GM08714 (cell line): ENCODE measurements around the gene OR1D5.
"Not testable (repeated sequence)": the region's sequence is repeated elsewhere in the genome, so short reads cannot be mapped to it uniquely, and the experiment has no call there.

Source experiments
- H3K4me3 ChIP-seq: fragments of 200-500 bp; sonication (Bioruptor generic); 2 replicates; pipeline ENCODE4 v1.5.1; 2014; ENCODE audit warnings: mild to moderate bottlenecking, low read length, inconsistent platforms
- ZNF274 ChIP-seq: IDR thresholded peaks from 2 replicates; pipeline ENCODE4 v1.6.1; 2012; ENCODE audit warnings: mild to moderate bottlenecking, low read depth, low read length

Gene OR1D5

GRCh38 chr17:3035256-3035967 is 28.0 kb downstream of the OR1D5 start:
- H3K4me3 ChIP-seq, result no peak overlapping the region
- no peak for TF ChIP-seq ZNF274

GRCh38 chr17:3034578-3034920 is 28.9 kb downstream of the OR1D5 start:
- no peak overlapping the region for H3K4me3 ChIP-seq
- TF ChIP-seq ZNF274, result no peak

- no peak overlapping the region for H3K4me3 ChIP-seq
- TF ChIP-seq ZNF274, result no peak
Observed at GRCh38 chr17:3033741-3034577, 29.4 kb downstream of the OR1D5 start.

- H3K4me3 ChIP-seq, result no peak overlapping the region
- no peak for TF ChIP-seq ZNF274
Observed at GRCh38 chr17:3033248-3033640, 30.2 kb downstream of the OR1D5 start.

GRCh38 chr17:3032258-3033247 is 30.9 kb downstream of the OR1D5 start:
- no peak for TF ChIP-seq ZNF274
- no peak overlapping the region for H3K4me3 ChIP-seq

GRCh38 chr17:3030852-3031470 is 32.4 kb downstream of the OR1D5 start:
- H3K4me3 ChIP-seq, result not testable (repeated sequence)

GRCh38 chr17:3030096-3030495 is 33.3 kb downstream of the OR1D5 start:
- no peak overlapping the region for H3K4me3 ChIP-seq
- TF ChIP-seq ZNF274, result no peak

- no peak for TF ChIP-seq ZNF274
Observed at GRCh38 chr17:3029213-3029913, 34.0 kb downstream of the OR1D5 start.

GRCh38 chr17:3027786-3028532 is 35.4 kb downstream of the OR1D5 start:
- TF ChIP-seq ZNF274, result no peak
- H3K4me3 ChIP-seq, result no peak overlapping the region

More at GRCh38 chr17:3029213-3029913, 34.0 kb downstream of the OR1D5 start:
- H3K4me3 ChIP-seq, result no peak overlapping the region

- H3K4me3 ChIP-seq, result no peak overlapping the region
- no peak for TF ChIP-seq ZNF274
Observed at GRCh38 chr17:3026856-3027751, 36.3 kb downstream of the OR1D5 start.

- H3K4me3 ChIP-seq, result no peak overlapping the region
- no peak for TF ChIP-seq ZNF274
Observed at GRCh38 chr17:3026125-3026855, 37.1 kb downstream of the OR1D5 start.
